Lower lobe of right lung (tissue), 2 donors: ENCODE data around the gene ATP8A1. TPM values are rescaled to one million over a fixed set of nuclear protein-coding genes. Genes with fewer than 3 reads are reported as not detected.

ENCODE experiments used
- ATAC-seq, 2 donors: fragments of 200-7000 bp; cut with Tn5 transposase; one replicate each; pipeline ENCODE4 v1.9.1; 2020 to 2022; ENCODE audit warnings: mild to moderate bottlenecking in 2 of 2, moderate library complexity in 2 of 2
- DNase-seq: peaks from one replicate; pipeline ENCODE4 v3.0.0-alpha.2; 2020
- H3K27ac ChIP-seq: fragments of 200-600 bp; one replicate; pipeline ENCODE4 v1.8.0; 2022
- H3K27me3 ChIP-seq: fragments of 200-600 bp; one replicate; pipeline ENCODE4 v1.8.0; 2022; ENCODE audit warnings: low read depth
- H3K36me3 ChIP-seq: fragments of 200-600 bp; one replicate; pipeline ENCODE4 v1.8.0; 2022; ENCODE audit warnings: mild to moderate bottlenecking
- H3K4me1 ChIP-seq: fragments of 200-600 bp; one replicate; pipeline ENCODE4 v1.8.0; 2022
- H3K4me3 ChIP-seq: fragments of 200-600 bp; one replicate; pipeline ENCODE4 v1.8.0; 2022; ENCODE audit warnings: mild to moderate bottlenecking
- H3K9me3 ChIP-seq: fragments of 200-600 bp; one replicate; pipeline ENCODE4 v1.8.0; 2022
- intact Hi-C: fragments of 100-400 bp; cut with DNase I; formaldehyde crosslinking; loops from one replicate; pipeline ENCODE4 v1.11.0; 2022
- total RNA-seq: library from RNA; stranded (reverse); fragmentation: NEBNext Ultra II Directional; extraction: Animal tissue kit (Norgen Biotek cat#: 25700); gene quantifications from one replicate; pipeline ENCODE4 v1.2.1, GENCODE V29; 2021
- TF ChIP-seq, protein P1 (sequence below): fragments of 200-600 bp; IDR thresholded peaks from one replicate; pipeline ENCODE4 v1.8.0; 2022; ENCODE audit warnings: antibody characterized with exemption, mild to moderate bottlenecking
- donor health status: DM: no; HTN: yes; CAD: no; lungs with severe emphysema.

ATP8A1 gene
- total RNA-seq, 1 donor from 2014 or later: 84.7 TPM

DNA sequence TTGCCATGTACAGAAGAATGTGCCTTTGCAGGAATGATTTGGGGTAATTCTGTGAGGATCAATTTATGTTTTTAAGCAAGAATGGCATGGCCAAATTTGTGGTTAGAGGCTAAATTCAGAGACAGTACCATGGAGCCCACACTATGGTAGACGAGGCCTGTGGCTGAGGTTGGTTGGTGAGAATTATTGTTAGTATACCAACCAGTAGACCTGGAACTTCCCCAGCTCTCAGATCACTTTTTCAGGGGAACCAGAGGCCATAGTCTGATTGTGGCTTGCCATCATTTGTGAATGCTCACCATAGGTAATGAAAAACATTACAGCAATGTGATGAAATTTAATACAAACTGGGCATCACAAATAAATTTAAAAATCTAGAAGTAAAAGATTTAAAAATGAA lies 203.3 kb downstream of the ATP8A1 start:
- DNase-seq (no peak), ATAC-seq (no peak)
- intact Hi-C loops: no loop called here
- Histone ChIP-seq H3K27me3 (no peaks in the 10 kb centered on the region), H3K9me3 (no peaks in the 10 kb centered on the region), H3K4me1 (no peaks in the 10 kb centered on the region), H3K36me3 (peaks cover 18% of the 10 kb centered on the region), H3K27ac (no peak overlapping the region), H3K4me3 (no peak overlapping the region)
- TF ChIP-seq, protein P1, sequence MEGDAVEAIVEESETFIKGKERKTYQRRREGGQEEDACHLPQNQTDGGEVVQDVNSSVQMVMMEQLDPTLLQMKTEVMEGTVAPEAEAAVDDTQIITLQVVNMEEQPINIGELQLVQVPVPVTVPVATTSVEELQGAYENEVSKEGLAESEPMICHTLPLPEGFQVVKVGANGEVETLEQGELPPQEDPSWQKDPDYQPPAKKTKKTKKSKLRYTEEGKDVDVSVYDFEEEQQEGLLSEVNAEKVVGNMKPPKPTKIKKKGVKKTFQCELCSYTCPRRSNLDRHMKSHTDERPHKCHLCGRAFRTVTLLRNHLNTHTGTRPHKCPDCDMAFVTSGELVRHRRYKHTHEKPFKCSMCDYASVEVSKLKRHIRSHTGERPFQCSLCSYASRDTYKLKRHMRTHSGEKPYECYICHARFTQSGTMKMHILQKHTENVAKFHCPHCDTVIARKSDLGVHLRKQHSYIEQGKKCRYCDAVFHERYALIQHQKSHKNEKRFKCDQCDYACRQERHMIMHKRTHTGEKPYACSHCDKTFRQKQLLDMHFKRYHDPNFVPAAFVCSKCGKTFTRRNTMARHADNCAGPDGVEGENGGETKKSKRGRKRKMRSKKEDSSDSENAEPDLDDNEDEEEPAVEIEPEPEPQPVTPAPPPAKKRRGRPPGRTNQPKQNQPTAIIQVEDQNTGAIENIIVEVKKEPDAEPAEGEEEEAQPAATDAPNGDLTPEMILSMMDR: no peak

DNA sequence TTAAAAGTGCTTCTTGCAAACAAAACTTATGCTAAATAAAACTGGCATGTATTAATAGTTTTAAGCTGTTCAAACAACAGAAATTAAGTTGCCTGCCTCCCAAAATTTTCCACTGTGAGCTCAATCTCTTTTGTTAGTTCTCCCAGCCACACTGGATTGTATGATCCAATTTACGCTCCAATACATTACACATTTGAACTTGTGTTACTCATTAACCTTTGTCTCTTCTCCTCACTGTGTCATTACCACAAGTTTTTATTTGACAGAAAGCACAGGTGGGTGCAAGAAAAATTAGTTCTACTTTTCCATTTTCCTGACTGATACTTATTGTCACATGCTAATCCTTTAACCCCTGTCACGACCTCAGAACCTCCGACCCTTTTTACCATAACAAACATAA lies 204.1 kb downstream of the ATP8A1 start:
- DNase-seq (no peak), ATAC-seq (no peak)
- no peaks in the 10 kb centered on the region for H3K27me3 ChIP-seq
- no peaks in the 10 kb centered on the region for H3K9me3 ChIP-seq
- TF ChIP-seq, protein P1: no peak
- no peak overlapping the region for H3K4me3 ChIP-seq
- intact Hi-C loops: no loop called here
- H3K27ac ChIP-seq: no peak overlapping the region
- H3K36me3 ChIP-seq: peaks cover 18% of the 10 kb centered on the region
- H3K4me1 ChIP-seq: no peaks in the 10 kb centered on the region

GRCh38 chr4:42446823-42447222 lies 210.1 kb downstream of the ATP8A1 start:
- ATAC-seq (no peak), DNase-seq (no peak)
- Histone ChIP-seq H3K27ac (no peak overlapping the region), H3K27me3 (no peaks in the 10 kb centered on the region), H3K4me3 (no peak overlapping the region), H3K9me3 (no peaks in the 10 kb centered on the region), H3K4me1 (no peaks in the 10 kb centered on the region), H3K36me3 (peaks cover 27% of the 10 kb centered on the region)
- TF ChIP-seq, protein P1: no peak
- intact Hi-C loops: no loop called here

GRCh38 chr4:42445038-42445437 lies 211.9 kb downstream of the ATP8A1 start:
- Histone ChIP-seq H3K27ac (no peak overlapping the region), H3K36me3 (peaks cover 25% of the 10 kb centered on the region), H3K27me3 (no peaks in the 10 kb centered on the region), H3K4me1 (no peaks in the 10 kb centered on the region), H3K4me3 (no peak overlapping the region), H3K9me3 (no peaks in the 10 kb centered on the region)
- TF ChIP-seq, protein P1: no peak
- intact Hi-C loops: no loop called here
- DNase-seq (no peak), ATAC-seq (no peak)

GRCh38 chr4:42442601-42443000 lies 214.3 kb downstream of the ATP8A1 start:
- Histone ChIP-seq H3K27ac (no peak overlapping the region), H3K9me3 (no peaks in the 10 kb centered on the region), H3K4me3 (no peak overlapping the region), H3K36me3 (peaks cover 19% of the 10 kb centered on the region), H3K4me1 (no peaks in the 10 kb centered on the region), H3K27me3 (no peaks in the 10 kb centered on the region)
- TF ChIP-seq, protein P1: no peak
- DNase-seq (no peak), ATAC-seq (no peak)
- intact Hi-C loops: no loop called here

DNA sequence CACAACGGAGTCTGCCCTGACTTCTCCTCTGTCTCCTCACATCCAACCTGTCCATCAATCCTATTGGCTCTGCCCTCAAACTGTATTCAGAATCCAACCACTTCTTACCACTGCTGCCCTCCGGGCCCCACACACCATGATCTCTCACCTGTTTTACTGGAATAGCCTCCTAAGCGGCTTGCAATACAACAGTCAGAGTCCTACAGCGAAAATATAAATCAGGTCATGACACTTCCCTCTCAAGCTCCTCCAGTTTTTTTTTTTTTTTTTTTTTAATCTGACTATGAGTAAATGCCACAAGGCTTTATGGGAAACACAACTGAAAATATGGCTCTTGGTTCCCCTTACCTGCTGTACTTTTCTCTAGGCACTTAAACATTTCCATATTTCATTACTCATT lies 216.8 kb downstream of the ATP8A1 start:
- DNase-seq: no peak
- intact Hi-C loops: no loop called here
- no peak overlapping the region for H3K27ac ChIP-seq
- no peaks in the 10 kb centered on the region for H3K9me3 ChIP-seq
- no peaks in the 10 kb centered on the region for H3K4me1 ChIP-seq
- no peaks in the 10 kb centered on the region for H3K27me3 ChIP-seq
- H3K4me3 ChIP-seq: no peak overlapping the region
- peaks cover 32% of the 10 kb centered on the region for H3K36me3 ChIP-seq
- ATAC-seq: no peak
- TF ChIP-seq, protein P1: no peak
